HG03060 (cell line): Measurements from ENCODE around the gene PIGR.

ENCODE experiments used
- ATAC-seq: cut with Tn5 transposase; IDR thresholded peaks from one replicate; pipeline ENCODE4 v1.9.1; 2021; ENCODE audit warnings: low read depth, moderate number of reproducible peaks; ENCODE audit not compliant: unreplicated experiment

Gene PIGR

GRCh38 chr1:206946261-206946660 lies at the start of gene PIGR:
TSS of gene PIGR (minus strand) at chr1:206946466. CDS start at chr1:206940531, 5,935 bp downstream.
- no peak for ATAC-seq

- ATAC-seq = no peak
These were observed 46.5 kb upstream of the PIGR start for GRCh38 chr1:206992790-206993189.

- no peak for ATAC-seq
These were observed 41.6 kb upstream of the PIGR start for GRCh38 chr1:206987873-206988272.

GRCh38 chr1:206986885-206987284 lies 40.6 kb upstream of the PIGR start:
- ATAC-seq = no peak

GRCh38 chr1:206986402-206986801 lies 40.1 kb upstream of the PIGR start:
- ATAC-seq = no peak

GRCh38 chr1:206985162-206985749 lies 39.0 kb upstream of the PIGR start:
- ATAC-seq = no peak

- ATAC-seq = no peak
These were observed 36.0 kb upstream of the PIGR start for GRCh38 chr1:206982216-206982615.

GRCh38 chr1:206979379-206980043 lies 33.2 kb upstream of the PIGR start:
- ATAC-seq = no peak

GRCh38 chr1:206978259-206978658 lies 32.0 kb upstream of the PIGR start:
- no peak for ATAC-seq

GRCh38 chr1:206975306-206975705 lies 29.0 kb upstream of the PIGR start:
- ATAC-seq = no peak

- no peak for ATAC-seq
These were observed 27.9 kb upstream of the PIGR start for GRCh38 chr1:206974140-206974539.

GRCh38 chr1:206972728-206973127 lies 26.5 kb upstream of the PIGR start:
- ATAC-seq = no peak

GRCh38 chr1:206971029-206971655 lies 24.9 kb upstream of the PIGR start:
- ATAC-seq = no peak

- no peak for ATAC-seq
These were observed 24.2 kb upstream of the PIGR start, which contains the start of gene FCAMR for GRCh38 chr1:206970446-206970845. TSS of gene FCAMR (minus strand) at chr1:206970460. CDS start at chr1:206970125, 335 bp downstream.

- ATAC-seq = no peak
These were observed 22.8 kb upstream of the PIGR start for GRCh38 chr1:206969090-206969489.

- peak; percentile 47 for ATAC-seq
These were observed 21.0 kb upstream of the PIGR start for GRCh38 chr1:206967096-206967849.

- ATAC-seq = no peak
These were observed 19.5 kb upstream of the PIGR start for GRCh38 chr1:206965781-206966180.

- no peak for ATAC-seq
These were observed 17.5 kb upstream of the PIGR start for GRCh38 chr1:206963740-206964139.

- ATAC-seq = no peak
These were observed 16.9 kb upstream of the PIGR start for GRCh38 chr1:206963119-206963712.

- ATAC-seq = no peak
These were observed 16.0 kb upstream of the PIGR start for GRCh38 chr1:206962272-206962671.

GRCh38 chr1:206961668-206962067 lies 15.4 kb upstream of the PIGR start:
- no peak for ATAC-seq
